Activated CD8-positive, alpha-beta T cell treated with anti-CD3 and anti-CD28 coated beads for 36 hours (primary cell): Measurements from ENCODE around the gene COX7B2. TPM values are rescaled to one million over a fixed set of nuclear protein-coding genes. Genes with fewer than 3 reads are reported as not detected.

Experiments used
- ATAC-seq: fragments of 200-7000 bp; cut with Tn5 transposase; one replicate; pipeline ENCODE4 v1.10.0; 2021; ENCODE audit warnings: mild to moderate bottlenecking, moderate library complexity
- CTCF ChIA-PET: fragments of 350-600 bp; sonication (Branson Sonifier 250); formaldehyde crosslinking; loops from one replicate; lab custom pipeline; 2021; ENCODE audit warnings: antibody characterized with exemption; lab: Charles Lee
- POLR2A ChIA-PET: fragments of 350-600 bp; sonication (Branson Sonifier 250); formaldehyde crosslinking; loops from one replicate; lab custom pipeline; 2021; ENCODE audit warnings: antibody characterized with exemption; lab: Charles Lee
- DNase-seq: peaks from one replicate; pipeline ENCODE4 v3.0.0-alpha.2; 2020
- H3K27ac Mint-ChIP-seq: one replicate; pipeline ENCODE4 v1.8.0; 2021; ENCODE audit warnings: mild to moderate bottlenecking, mixed read lengths
- H3K27me3 Mint-ChIP-seq: one replicate; pipeline ENCODE4 v1.8.0; 2021; ENCODE audit warnings: mixed read lengths
- H3K36me3 Mint-ChIP-seq: one replicate; pipeline ENCODE4 v1.8.0; 2021; ENCODE audit warnings: low read depth, mixed read lengths
- H3K4me1 Mint-ChIP-seq: one replicate; pipeline ENCODE4 v1.8.0; 2021; ENCODE audit warnings: low read depth, mixed read lengths
- H3K4me3 Mint-ChIP-seq: one replicate; pipeline ENCODE4 v1.8.0; 2021; ENCODE audit warnings: mild to moderate bottlenecking, moderate library complexity, mixed read lengths
- H3K9me3 Mint-ChIP-seq: one replicate; pipeline ENCODE4 v1.8.0; 2021; ENCODE audit warnings: mixed read lengths
- CTCF ChIP-seq: fragments of 200-600 bp; IDR thresholded peaks from one replicate; pipeline ENCODE4 v1.8.0; 2022; ENCODE audit warnings: antibody characterized with exemption, mild to moderate bottlenecking
- intact Hi-C: fragments of 100-400 bp; cut with micrococcal nuclease; formaldehyde crosslinking; loops from one replicate; pipeline ENCODE4 v1.10.0; 2022
- total RNA-seq, 2 experiments: library from RNA; stranded (reverse); gene quantifications; one replicate each; pipeline ENCODE4 v1.2.3, GENCODE V29; 2021

Gene COX7B2
- total RNA-seq, result not detected

- intact Hi-C loops, result no loop called here
- TF ChIP-seq CTCF, result no peak
- Mint-ChIP-seq H3K9me3 (no peaks in the 10 kb centered on the region), H3K4me1 (no peaks in the 10 kb centered on the region), H3K36me3 (no peaks in the 10 kb centered on the region), H3K27me3 (no peaks in the 10 kb centered on the region), H3K4me3 (no peak within 1 kb of the TSS), H3K27ac (no peak within 1 kb of the TSS)
- POLR2A ChIA-PET, result no interaction called here
- DNase-seq (no peak), ATAC-seq (no peak)
- CTCF ChIA-PET, result interaction anchor here (0.6 kb wide), 1 partner anchor 897 kb away, joined by 3 read pairs; no protein-coding TSS in a partner anchor
Observed at GRCh38 chr4:46909078-46909477, at the start of gene COX7B2. Gene COX7B2 (minus strand): TSS chr4:46909245. CDS start chr4:46735192, 174,053 bp downstream.

GRCh38 chr4:46956451-46956850 lies 47.4 kb upstream of the COX7B2 start:
- DNase-seq (no peak), ATAC-seq (no peak)
- Mint-ChIP-seq H3K36me3 (no peaks in the 10 kb centered on the region), H3K27me3 (peaks cover 2% of the 10 kb centered on the region), H3K4me1 (no peaks in the 10 kb centered on the region), H3K4me3 (no peak overlapping the region), H3K9me3 (no peaks in the 10 kb centered on the region), H3K27ac (no peak overlapping the region)
- intact Hi-C loops, result no loop called here
- ChIA-PET POLR2A (no interaction called here), CTCF (no interaction called here)
- no peak for TF ChIP-seq CTCF

- Mint-ChIP-seq H3K36me3 (no peaks in the 10 kb centered on the region), H3K27me3 (peaks cover 2% of the 10 kb centered on the region), H3K9me3 (no peaks in the 10 kb centered on the region), H3K4me1 (no peaks in the 10 kb centered on the region), H3K27ac (no peak overlapping the region), H3K4me3 (no peak overlapping the region)
- TF ChIP-seq CTCF, result no peak
- intact Hi-C loops, result no loop called here
- ATAC-seq, result no peak
- POLR2A ChIA-PET, result no interaction called here
- DNase-seq, result no peak
- CTCF ChIA-PET, result no interaction called here
Observed at GRCh38 chr4:46955601-46956000, 46.6 kb upstream of the COX7B2 start.

- no peaks in the 10 kb centered on the region for H3K9me3 Mint-ChIP-seq
- H3K27me3 Mint-ChIP-seq, result peaks cover 3% of the 10 kb centered on the region
- H3K27ac Mint-ChIP-seq, result no peak overlapping the region
- no peaks in the 10 kb centered on the region for H3K36me3 Mint-ChIP-seq
- H3K4me1 Mint-ChIP-seq, result no peaks in the 10 kb centered on the region
- CTCF ChIA-PET, result no interaction called here
- H3K4me3 Mint-ChIP-seq, result no peak overlapping the region
- DNase-seq, result no peak
- no peak for ATAC-seq
- POLR2A ChIA-PET, result no interaction called here
- TF ChIP-seq CTCF, result no peak
- intact Hi-C loops, result no loop called here
Observed at GRCh38 chr4:46954643-46955042, 45.6 kb upstream of the COX7B2 start.

- no peak overlapping the region for H3K27ac Mint-ChIP-seq
- ATAC-seq (no peak), DNase-seq (no peak)
- no peaks in the 10 kb centered on the region for H3K4me1 Mint-ChIP-seq
- no peak for TF ChIP-seq CTCF
- POLR2A ChIA-PET, result no interaction called here
- H3K36me3 Mint-ChIP-seq, result no peaks in the 10 kb centered on the region
- intact Hi-C loops, result no loop called here
- no peaks in the 10 kb centered on the region for H3K9me3 Mint-ChIP-seq
- no peak overlapping the region for H3K4me3 Mint-ChIP-seq
- CTCF ChIA-PET, result no interaction called here
- peaks cover 1% of the 10 kb centered on the region for H3K27me3 Mint-ChIP-seq
Observed at GRCh38 chr4:46953564-46953963, 44.5 kb upstream of the COX7B2 start.
